Measurements from ENCODE around the gene PRR5.

Gene PRR5

GRCh38 chr22:44711690-44712555 is 9.9 kb downstream of the PRR5 start:
- no peak for DNase-seq (ENCODE audit: low read depth in 2 of 3, low spot score in 2 of 3)

GRCh38 chr22:44712962-44713361 is 11.0 kb downstream of the PRR5 start:
- no peak for DNase-seq (ENCODE audit: low read depth in 2 of 3, low spot score in 2 of 3)

GRCh38 chr22:44714703-44715350 is 12.8 kb downstream of the PRR5 start:
- no peak for DNase-seq (ENCODE audit: low read depth in 2 of 3, low spot score in 2 of 3)

- no peak for DNase-seq (ENCODE audit: low read depth in 2 of 3, low spot score in 2 of 3)
These were observed 16.4 kb downstream of the PRR5 start for GRCh38 chr22:44718418-44718817.

- DNase-seq (ENCODE audit: low read depth in 2 of 3, low spot score in 2 of 3): no peak
These were observed 17.8 kb downstream of the PRR5 start for GRCh38 chr22:44719586-44720368.

GRCh38 chr22:44721213-44721612 is 19.2 kb downstream of the PRR5 start:
- no peak for DNase-seq (ENCODE audit: low read depth in 2 of 3, low spot score in 2 of 3)

- no peak for DNase-seq (ENCODE audit: low read depth in 2 of 3, low spot score in 2 of 3)
These were observed 20.6 kb downstream of the PRR5 start for GRCh38 chr22:44722611-44723010.

GRCh38 chr22:44723801-44724200 is 21.8 kb downstream of the PRR5 start:
- no peak for DNase-seq (ENCODE audit: low read depth in 2 of 3, low spot score in 2 of 3)

- no peak for DNase-seq (ENCODE audit: low read depth in 2 of 3, low spot score in 2 of 3)
These were observed 22.4 kb downstream of the PRR5 start for GRCh38 chr22:44724416-44724815.

GRCh38 chr22:44724859-44725258 is 22.9 kb downstream of the PRR5 start:
- no peak for DNase-seq (ENCODE audit: low read depth in 2 of 3, low spot score in 2 of 3)

GRCh38 chr22:44726439-44726838 is 24.4 kb downstream of the PRR5 start:
- no peak for DNase-seq (ENCODE audit: low read depth in 2 of 3, low spot score in 2 of 3)

- DNase-seq (ENCODE audit: low read depth in 2 of 3, low spot score in 2 of 3): no peak
These were observed 25.1 kb downstream of the PRR5 start for GRCh38 chr22:44727148-44727547.

- DNase-seq (ENCODE audit: low read depth in 2 of 3, low spot score in 2 of 3): no peak
These were observed 25.7 kb downstream of the PRR5 start for GRCh38 chr22:44727709-44728108.

GRCh38 chr22:44728761-44729324 is 26.8 kb downstream of the PRR5 start:
- no peak for DNase-seq (ENCODE audit: low read depth in 2 of 3, low spot score in 2 of 3)

- no peak for DNase-seq (ENCODE audit: low read depth in 2 of 3, low spot score in 2 of 3)
These were observed 27.5 kb downstream of the PRR5 start for GRCh38 chr22:44729391-44730021.

- no peak for DNase-seq (ENCODE audit: low read depth in 2 of 3, low spot score in 2 of 3)
These were observed 28.0 kb downstream of the PRR5 start for GRCh38 chr22:44730022-44730393.

- DNase-seq (ENCODE audit: low read depth in 2 of 3, low spot score in 2 of 3): no peak
These were observed 28.7 kb downstream of the PRR5 start for GRCh38 chr22:44730490-44731356.

- DNase-seq (ENCODE audit: low read depth in 2 of 3, low spot score in 2 of 3): no peak
These were observed 29.5 kb downstream of the PRR5 start for GRCh38 chr22:44731357-44731970.

- DNase-seq (ENCODE audit: low read depth in 2 of 3, low spot score in 2 of 3): no peak
These were observed 30.1 kb downstream of the PRR5 start for GRCh38 chr22:44732017-44732561.

Data from activated CD8-positive, alpha-beta memory T cell treated with anti-CD3 and anti-CD28 coated beads for 48 hours (primary cell).